Smooth muscle cell (in vitro differentiated cells): ENCODE measurements around the gene BMAL2. TPM values are rescaled to one million over a fixed set of nuclear protein-coding genes. Genes with fewer than 3 reads are reported as not detected.

Source experiments
- DNase-seq: peaks from one replicate; lab custom pipeline; 2025; ENCODE audit not compliant: unreplicated experiment; lab: John Stamatoyannopoulos, UW
- H2AFZ ChIP-seq: fragments of 200-600 bp; sonication (generic); 2 replicates; pipeline ENCODE4 v1.6.0; 2016; ENCODE audit warnings: antibody characterized with exemption, low read depth, mild to moderate bottlenecking
- H3F3A ChIP-seq: fragments of 200-600 bp; sonication (generic); 2 replicates; pipeline ENCODE4 v1.6.0; 2017; ENCODE audit warnings: antibody characterized with exemption, low read depth
- H3K27ac ChIP-seq: fragments of 200-600 bp; sonication (generic); 2 replicates; pipeline ENCODE4 v1.5.1; 2016; ENCODE audit warnings: low read depth, mild to moderate bottlenecking
- H3K27me3 ChIP-seq: fragments of 200-600 bp; sonication (generic); 2 replicates; pipeline ENCODE4 v1.6.1; 2016; ENCODE audit warnings: low read depth, mild to moderate bottlenecking
- H3K36me3 ChIP-seq: fragments of 200-600 bp; sonication (generic); 2 replicates; pipeline ENCODE4 v1.5.1; 2016; ENCODE audit warnings: low read depth
- H3K4me1 ChIP-seq: fragments of 200-600 bp; sonication (generic); 2 replicates; pipeline ENCODE4 v1.5.1; 2016; ENCODE audit warnings: low read depth
- H3K4me2 ChIP-seq: fragments of 200-600 bp; sonication (generic); 2 replicates; pipeline ENCODE4 v1.6.0; 2016; ENCODE audit warnings: mild to moderate bottlenecking
- H3K4me3 ChIP-seq: fragments of 200-600 bp; sonication (generic); 2 replicates; pipeline ENCODE4 v1.5.1; 2016; ENCODE audit warnings: mild to moderate bottlenecking
- H3K79me2 ChIP-seq: fragments of 200-600 bp; sonication (generic); 2 replicates; pipeline ENCODE4 v1.6.0; 2016; ENCODE audit warnings: low read depth, mild to moderate bottlenecking
- H3K9ac ChIP-seq: fragments of 200-600 bp; sonication (generic); 2 replicates; pipeline ENCODE4 v1.6.0; 2016; ENCODE audit warnings: low read depth
- H3K9me3 ChIP-seq: fragments of 200-600 bp; sonication (generic); replicated peaks from 2 replicates; pipeline ENCODE4 v1.5.1; 2016; ENCODE audit warnings: low read depth
- H4K20me1 ChIP-seq: fragments of 200-600 bp; sonication (generic); 2 replicates; pipeline ENCODE4 v1.6.0; 2016; ENCODE audit warnings: low read depth
- CTCF ChIP-seq: fragments of 200-600 bp; sonication (generic); IDR thresholded peaks from 2 replicates; pipeline ENCODE4 v1.5.1; 2017; ENCODE audit warnings: borderline replicate concordance, mild to moderate bottlenecking, antibody characterized with exemption; ENCODE audit not compliant: insufficient read depth, poor library complexity, severe bottlenecking
- WGBS: methylation state at CpG from one replicate; pipeline ENCODE4 v1.1.7; 2016; ENCODE audit warnings: low lambda C conversion rate; 5-methylcytosine and 5-hydroxymethylcytosine counted together
- polyA plus RNA-seq: library from polyadenylated mRNA; unstranded; fragments of >200 nt; fragmentation: Nextera tagmentation; extraction: Ambion mirVana; gene quantifications from 2 replicates; pipeline ENCODE4 v1.2.1, GENCODE V29; 2016
- total RNA-seq: library from RNA; depleted of rRNA; stranded (reverse); fragments of >200 nt; gene quantifications from 2 replicates; pipeline ENCODE4 v1.2.3, GENCODE V29; 2014

The BMAL2 gene
- total and polyA plus RNA-seq, 2 experiments from 2014 or later, result 6.2 to 13.6 TPM

- WGBS, result 94% methylated on average over 1 of the region's 1 CpG
- Histone ChIP-seq H3K36me3 (peaks cover 32% of the 10 kb centered on the region), H3K4me2 (no peak overlapping the region), H3K9ac (no peak overlapping the region), H3K27ac (peak overlapping the region; percentile 56), H3K79me2 (peaks cover 91% of the 10 kb centered on the region), H2AFZ (no peak overlapping the region), H3K4me3 (no peak overlapping the region), H3K4me1 (no peaks in the 10 kb centered on the region), H3F3A (peaks cover 13% of the 10 kb centered on the region), H3K27me3 (no peaks in the 10 kb centered on the region), H3K9me3 (no peaks in the 10 kb centered on the region), H4K20me1 (peaks cover 55% of the 10 kb centered on the region)
- TF ChIP-seq CTCF, result no peak
- DNase-seq, result no peak
Observed at GRCh38 chr12:27299102-27299501, 33.5 kb upstream of the BMAL2 start.

- H3K27me3 ChIP-seq, result no peaks in the 10 kb centered on the region
Observed at GRCh38 chr12:27300226-27300625, 32.4 kb upstream of the BMAL2 start.

GRCh38 chr12:27303139-27304111, 29.2 kb upstream of the BMAL2 start:
- H3K27ac ChIP-seq, result peak overlapping the region; percentile 49
- H3K4me2 ChIP-seq, result no peak overlapping the region
- DNase-seq, result no peak

More at GRCh38 chr12:27300226-27300625, 32.4 kb upstream of the BMAL2 start:
- Histone ChIP-seq H3K9ac (no peak overlapping the region), H3K4me1 (no peaks in the 10 kb centered on the region), H3K9me3 (no peaks in the 10 kb centered on the region), H4K20me1 (peaks cover 48% of the 10 kb centered on the region), H3F3A (peaks cover 21% of the 10 kb centered on the region), H3K36me3 (peaks cover 32% of the 10 kb centered on the region), H3K4me2 (no peak overlapping the region), H2AFZ (no peak overlapping the region), H3K27ac (peak overlapping the region; percentile 56), H3K4me3 (no peak overlapping the region), H3K79me2 (peaks cover 82% of the 10 kb centered on the region)
- DNase-seq, result no peak
- TF ChIP-seq CTCF, result no peak

More at GRCh38 chr12:27303139-27304111, 29.2 kb upstream of the BMAL2 start:
- no peaks in the 10 kb centered on the region for H3K9me3 ChIP-seq
- peaks cover 31% of the 10 kb centered on the region for H3K36me3 ChIP-seq
- peaks cover 63% of the 10 kb centered on the region for H3K79me2 ChIP-seq
- H3F3A ChIP-seq, result peaks cover 24% of the 10 kb centered on the region
- no peaks in the 10 kb centered on the region for H3K27me3 ChIP-seq
- no peak overlapping the region for H2AFZ ChIP-seq
- peaks cover 40% of the 10 kb centered on the region for H4K20me1 ChIP-seq
- H3K9ac ChIP-seq, result no peak overlapping the region
- H3K4me3 ChIP-seq, result no peak overlapping the region
- 72% methylated on average over 3 of the region's 3 CpGs for WGBS
- H3K4me1 ChIP-seq, result no peaks in the 10 kb centered on the region
- TF ChIP-seq CTCF, result no peak
